ENCODE measurements around the gene SCNN1A.

The SCNN1A gene

DNA sequence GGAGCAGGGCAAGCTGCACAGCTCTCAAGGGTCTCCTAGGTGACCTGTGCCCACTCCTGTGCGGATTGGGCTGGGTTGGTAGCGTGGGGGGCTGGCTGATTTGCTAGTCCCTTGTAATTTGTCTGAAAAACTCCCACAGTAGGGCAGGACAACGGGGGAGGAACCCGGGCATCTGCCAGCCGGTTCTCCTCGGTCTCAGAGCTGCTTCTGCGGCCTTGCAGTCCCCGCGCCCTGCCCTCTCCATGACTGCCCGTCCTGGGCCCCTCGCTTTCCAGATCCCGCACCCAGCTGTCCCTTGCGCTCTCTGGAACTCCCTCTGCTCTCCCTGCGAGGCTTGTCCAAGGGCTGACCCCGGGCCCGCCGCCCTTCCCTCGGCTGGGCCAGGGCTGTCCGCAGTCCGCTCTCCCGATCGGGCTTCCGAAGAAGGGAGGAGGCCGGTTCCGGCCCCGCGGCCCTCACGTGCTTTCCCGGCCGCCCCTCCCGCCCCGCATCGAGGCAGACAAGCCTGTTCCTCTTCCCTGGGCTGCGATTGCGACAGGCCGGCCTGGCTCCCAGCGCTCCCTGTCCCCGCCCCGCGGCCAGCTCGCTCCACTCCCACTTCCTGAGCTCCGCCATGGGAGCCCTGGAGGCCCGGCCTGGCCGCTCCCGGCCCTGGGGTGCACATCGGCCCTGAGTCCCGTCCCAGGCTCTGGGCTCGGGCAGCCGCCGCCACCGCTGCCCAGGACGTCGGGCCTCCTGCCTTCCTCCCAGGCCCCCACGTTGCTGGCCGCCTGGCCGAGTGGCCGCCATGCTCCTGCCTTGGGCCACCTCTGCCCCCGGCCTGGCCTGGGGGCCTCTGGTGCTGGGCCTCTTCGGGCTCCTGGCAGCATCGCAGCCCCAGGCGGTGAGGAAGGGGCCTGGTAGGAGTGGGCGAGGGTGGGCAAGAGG is 8.5 kb upstream of the SCNN1A start, which contains the start of gene LTBR:
Gene LTBR, plus strand, starts transcription at position 591 of the 927 bp plus-strand sequence. Its CDS starts 197 bp downstream, at position 788.
- no peak for DNase-seq

GRCh38 chr12:6382982-6383381 is 7.6 kb upstream of the SCNN1A start:
- no peak for DNase-seq

DNA sequence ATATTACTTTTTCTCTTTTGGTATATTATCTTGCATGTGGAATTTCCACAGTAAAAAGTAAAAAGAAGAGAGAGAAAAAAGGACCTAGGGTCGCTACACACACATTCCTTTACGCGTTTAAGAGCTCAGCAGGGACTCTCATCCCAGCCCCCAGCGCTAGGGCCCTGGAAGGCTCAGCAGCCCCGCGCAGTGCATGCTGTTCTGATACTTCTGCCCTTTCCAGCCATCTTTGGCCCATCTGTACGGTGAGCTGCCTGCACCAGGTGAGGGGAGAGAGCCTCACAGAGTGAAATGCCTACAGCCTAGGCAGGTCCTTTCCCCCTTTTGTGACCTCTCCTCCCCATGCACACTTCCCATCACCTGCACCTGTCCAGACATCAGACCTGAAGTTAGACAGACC is 7.0 kb upstream of the SCNN1A start:
- no peak for DNase-seq

DNA sequence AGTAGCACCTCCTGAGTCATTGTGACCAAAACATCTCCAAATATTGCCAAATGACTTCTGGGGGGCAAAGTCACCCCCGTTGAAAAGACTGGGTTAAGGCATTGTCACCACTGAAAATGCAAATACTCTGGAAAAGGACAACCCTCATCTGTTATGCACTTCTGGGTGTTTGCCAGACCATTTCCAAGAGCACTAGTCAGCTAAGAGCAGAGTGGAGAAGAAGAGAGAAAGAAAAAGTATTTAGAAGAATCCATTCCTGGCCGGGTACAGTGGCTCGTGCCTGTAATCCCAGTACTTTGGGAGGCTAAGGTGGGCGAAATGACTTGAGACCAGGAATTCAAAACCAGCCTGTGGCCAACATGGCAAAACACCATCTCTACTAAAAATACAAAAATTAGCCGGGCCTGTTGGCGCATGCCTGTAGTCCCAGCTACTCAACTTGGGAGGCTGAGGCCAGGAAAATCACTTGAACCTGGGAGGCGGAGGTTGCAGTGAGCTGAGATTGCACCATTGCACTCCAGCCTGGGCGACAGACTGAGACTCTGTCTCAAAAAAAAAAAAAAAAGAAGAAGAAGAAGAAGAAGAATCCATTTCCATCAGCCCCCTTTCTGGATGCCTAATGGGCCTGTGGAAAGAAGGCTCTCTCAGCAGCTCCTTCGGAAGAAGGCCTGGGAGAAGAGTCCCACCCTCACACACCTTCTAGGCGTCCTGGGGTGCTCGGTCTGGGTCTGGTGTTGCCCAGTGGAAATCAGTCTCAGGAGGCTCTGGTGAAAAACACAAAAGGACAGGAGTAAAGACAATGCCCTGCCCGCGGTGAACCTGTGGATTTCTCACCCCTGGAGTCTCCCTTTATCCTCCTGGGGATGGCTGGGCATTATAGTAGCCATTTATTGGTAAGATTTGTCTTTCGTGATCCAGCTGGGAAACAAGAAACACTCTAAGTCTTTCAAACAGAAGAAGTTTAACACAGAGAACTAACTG is 5.1 kb upstream of the SCNN1A start:
- no peak for DNase-seq

GRCh38 chr12:6378709-6379472 is 3.5 kb upstream of the SCNN1A start:
- no peak for DNase-seq

DNA sequence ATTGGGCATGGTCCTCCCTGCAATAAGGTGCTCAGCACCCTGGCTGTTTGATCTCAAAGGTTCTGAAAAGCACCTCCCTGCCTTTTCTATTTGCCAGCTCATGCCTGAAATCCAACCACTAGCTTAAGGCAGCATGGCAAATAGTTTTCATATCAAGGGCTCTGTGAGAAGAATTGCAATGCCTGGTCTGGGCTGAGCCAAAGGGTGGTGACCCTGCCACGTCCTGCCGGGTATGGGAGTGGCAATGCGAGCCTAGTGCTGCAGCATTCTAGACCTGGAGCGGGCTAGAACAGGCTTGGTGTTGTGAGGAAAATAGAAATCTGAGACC is 2.3 kb upstream of the SCNN1A start:
- no peak for DNase-seq

- DNase-seq = no peak
These were observed 1.7 kb upstream of the SCNN1A start for GRCh38 chr12:6376870-6377666.

DNA sequence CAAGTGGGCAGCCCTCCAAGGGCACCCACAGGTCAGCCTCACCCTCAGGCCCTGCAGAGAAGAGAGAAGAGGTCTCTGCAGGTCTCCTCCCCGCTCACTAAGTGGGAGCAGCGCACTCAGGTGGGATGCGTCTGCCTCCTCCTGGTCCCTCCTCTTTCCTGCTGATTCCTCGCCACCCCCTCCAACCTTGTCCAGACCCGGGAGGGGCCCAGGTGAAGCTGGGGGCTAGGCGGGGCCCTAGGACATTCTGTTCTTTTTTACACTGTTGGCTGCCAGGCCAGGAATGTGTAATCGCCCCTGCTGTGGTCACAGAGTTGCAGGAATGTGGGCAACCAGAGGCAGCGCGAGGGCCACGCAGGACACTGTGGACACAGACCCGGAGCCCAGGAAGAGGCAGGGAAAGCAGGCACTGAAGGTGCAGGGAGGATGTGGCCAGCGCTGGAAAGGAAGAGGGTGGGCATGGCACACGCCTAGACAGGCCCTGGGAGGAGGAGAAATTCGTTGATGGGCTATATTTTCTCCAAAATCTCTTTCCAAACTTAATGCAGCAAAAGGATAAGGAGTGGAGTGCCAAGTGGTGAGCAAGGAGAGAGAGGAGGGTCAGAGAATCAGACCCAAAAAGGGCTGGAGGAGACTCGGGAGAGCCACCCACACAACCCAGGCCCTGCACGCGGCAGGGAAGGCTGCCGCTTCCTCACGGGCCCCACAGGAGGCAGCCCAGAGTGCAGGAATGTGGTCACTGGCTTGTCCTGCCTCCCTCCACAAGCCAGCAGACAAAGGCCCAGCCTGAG is 911 bp upstream of the SCNN1A start:
- no peak for DNase-seq

GRCh38 chr12:6374786-6375160 is 590 bp downstream of the SCNN1A start:
- no peak for DNase-seq

DNA sequence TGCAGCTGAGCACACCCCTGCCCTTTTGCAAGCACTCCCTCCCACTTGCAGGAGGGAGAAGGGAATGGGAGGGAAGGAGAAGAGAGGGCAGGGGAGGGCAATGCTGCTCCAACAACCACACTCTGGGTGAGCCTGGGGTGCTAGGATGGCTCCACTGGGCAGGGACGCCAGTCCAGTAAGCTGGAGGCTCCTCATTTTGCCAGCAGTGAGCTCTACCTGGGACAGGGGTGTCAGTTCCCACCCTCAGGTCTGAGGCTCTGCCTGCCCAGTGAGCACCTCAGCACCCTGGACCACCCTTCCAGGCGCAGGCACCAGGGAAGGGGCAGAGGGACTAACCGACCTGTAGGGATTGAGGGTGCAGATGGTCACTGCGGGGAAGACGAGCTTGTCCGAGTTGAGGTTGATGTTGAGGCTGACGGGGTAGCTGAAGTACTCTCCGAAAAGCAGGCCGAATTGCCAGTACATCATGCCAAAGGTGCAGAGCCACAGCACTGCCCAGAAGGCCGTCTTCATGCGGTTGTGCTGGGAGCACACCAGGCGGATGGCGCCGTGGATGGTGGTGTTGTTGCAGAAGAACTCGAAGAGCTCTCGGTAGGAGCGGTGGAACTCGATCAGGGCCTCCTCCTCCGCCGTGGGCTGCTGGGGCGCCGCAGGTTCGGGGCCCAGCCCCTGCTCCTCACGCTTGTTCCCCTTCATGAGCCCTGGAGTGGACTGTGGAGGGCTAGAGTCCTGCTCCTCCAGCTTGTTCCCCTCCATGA is 1.2 kb downstream of the SCNN1A start:
- no peak for DNase-seq

DNA sequence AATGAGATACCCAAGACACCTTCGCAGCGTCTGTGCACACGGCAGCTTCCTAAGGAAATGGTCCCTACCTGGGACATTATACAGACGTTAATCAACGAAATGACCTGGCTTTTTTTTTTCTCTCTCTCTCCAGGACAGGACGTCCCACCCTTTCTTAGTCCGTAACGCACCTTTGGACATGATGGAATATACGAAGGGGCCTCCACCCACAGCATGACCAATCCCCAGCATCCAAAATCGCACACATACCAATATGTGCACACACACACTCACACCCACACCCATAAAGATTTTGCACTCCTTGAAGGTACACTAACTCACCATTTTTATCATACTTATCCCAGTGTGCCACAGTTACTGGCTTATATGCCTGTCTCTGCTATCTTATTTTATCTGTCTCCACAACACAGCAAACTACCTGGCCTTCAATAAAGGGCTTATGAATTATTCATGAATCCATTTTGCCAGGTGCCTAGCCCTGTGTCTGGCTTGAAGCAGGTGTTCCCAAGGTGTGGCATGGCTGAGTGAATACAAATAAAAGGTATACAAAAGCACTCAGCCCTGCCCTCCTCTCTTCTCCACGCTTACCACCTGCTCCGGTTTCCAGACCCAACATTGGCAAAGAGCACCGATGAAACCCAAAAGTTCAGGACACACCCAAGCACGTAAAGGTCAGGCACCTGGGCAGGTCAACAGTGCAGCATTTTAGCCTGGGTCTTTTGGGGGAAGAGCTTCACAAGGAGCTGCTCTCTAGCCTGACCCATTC is 2.2 kb downstream of the SCNN1A start:
- DNase-seq = peak; percentile 84

- peak; percentile 33 for DNase-seq
These were observed 2.9 kb downstream of the SCNN1A start for GRCh38 chr12:6372403-6373003.

DNA sequence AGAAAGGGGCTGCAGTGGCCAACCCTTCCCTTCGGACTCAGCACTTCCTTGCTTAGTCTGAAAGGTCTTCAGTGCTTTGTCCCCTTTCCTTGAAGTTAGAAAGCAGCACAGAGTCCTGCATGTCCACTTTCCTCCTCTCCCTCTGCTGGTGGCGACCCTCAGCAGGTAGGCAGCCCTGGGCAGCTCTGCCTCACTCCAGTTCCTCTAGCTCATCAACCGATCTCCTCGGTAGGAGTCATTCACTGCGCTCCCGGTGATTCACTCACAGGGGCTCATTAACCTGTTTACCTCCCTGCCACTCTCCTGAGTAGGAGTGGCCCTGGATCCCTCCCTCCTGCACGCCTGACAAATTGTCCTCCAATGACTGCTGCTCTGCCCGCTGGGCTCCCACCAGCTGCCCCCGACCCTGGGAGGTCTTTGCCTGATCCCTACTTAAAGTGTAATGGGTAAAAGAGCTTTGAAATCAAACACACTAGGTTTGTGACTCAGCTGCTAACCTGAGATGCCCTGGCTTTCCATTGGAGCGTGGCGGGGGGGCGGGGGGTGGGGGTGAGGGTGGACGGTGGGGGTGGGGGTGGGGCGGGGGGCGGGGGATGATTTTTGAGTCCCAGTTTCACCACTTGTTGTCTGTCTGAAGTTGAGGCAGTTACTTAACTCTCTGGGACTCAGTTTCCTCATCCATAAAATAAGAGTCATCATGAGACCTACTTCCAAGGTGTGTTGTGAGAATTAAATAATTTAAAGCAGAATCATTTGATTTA is 4.2 kb downstream of the SCNN1A start:
- DNase-seq = peak; percentile 88

DNA sequence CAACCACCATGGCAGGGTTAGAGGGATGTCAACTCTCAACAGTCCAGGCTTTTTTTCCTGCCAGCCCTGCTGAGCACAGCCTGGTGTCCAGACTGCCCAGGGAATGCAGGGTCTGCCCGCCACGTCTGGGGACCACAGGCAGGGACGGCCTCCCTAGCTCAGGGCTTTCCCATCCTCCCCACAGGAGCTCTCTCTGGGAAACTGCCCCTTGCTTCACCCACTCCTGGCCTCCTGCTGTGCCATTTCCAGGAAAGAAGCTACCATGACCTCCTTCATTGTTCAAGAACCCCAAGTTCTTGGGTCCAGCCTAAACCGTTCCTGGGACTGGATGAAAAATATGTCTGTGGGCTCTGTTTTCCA is 4.8 kb downstream of the SCNN1A start:
- DNase-seq = no peak

DNA sequence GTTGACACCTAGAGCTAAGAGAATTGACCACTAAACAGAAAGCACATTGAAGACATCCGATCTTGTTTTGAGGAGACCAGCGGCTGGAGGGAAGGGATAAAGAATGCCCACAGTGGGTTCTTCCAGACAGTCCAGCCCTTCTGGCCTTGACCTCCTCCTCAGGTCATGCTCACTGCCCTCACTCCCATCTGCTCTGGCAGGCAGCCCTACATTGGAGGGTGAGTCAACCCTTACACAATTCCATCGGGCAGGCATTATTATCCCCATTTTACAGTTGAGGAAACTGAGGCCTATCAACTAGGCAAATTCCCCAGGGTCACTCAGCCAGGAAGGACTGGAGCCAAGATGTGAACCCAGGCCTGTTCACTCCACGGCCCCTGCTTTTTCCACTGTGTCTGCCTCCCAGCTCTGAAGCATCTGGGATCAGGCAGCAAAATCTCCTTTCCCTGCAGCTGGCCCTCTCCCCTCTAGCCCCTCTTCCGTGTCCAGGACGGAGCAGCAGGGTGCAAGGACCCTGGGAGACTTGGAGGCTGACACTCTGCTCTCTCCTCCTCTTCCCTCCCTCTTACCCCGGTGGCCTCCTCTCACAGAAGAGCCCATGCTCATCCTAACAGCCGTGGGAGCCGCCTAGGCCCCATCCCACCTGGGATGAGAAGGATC is 5.3 kb downstream of the SCNN1A start:
- DNase-seq = no peak

GRCh38 chr12:6368906-6369525 is 6.3 kb downstream of the SCNN1A start:
- DNase-seq = no peak

Measured in NCI-H2081 treated with DMSO at 0.1 percent for 48 hours (cell line).